Fibroblast of lung (primary cell): ENCODE results near the gene FGR. TPM values are rescaled to one million over a fixed set of nuclear protein-coding genes. Genes with fewer than 3 reads are reported as not detected.

ENCODE experiments used
- DNase-seq, 2 donors: peaks; one replicate each; pipeline versions ENCODE4 v3.0.0 to v3.0.0-alpha.2; 2010; ENCODE audit warnings: low read depth in 2 of 2
- H2AFZ ChIP-seq: 2 replicates; pipeline ENCODE4 v1.5.1; 2012; ENCODE audit warnings: low read length, control low read depth, inconsistent platforms
- H3K27ac ChIP-seq: 2 replicates; pipeline ENCODE4 v1.5.1; 2011; ENCODE audit warnings: low read length, control low read depth; ENCODE audit not compliant: insufficient read depth
- H3K27me3 ChIP-seq: 2 replicates; pipeline ENCODE4 v1.5.1; 2011; ENCODE audit warnings: mild to moderate bottlenecking, low read length; ENCODE audit not compliant: control insufficient read depth, insufficient read depth
- H3K36me3 ChIP-seq: 2 replicates; pipeline ENCODE4 v1.5.1; 2011; ENCODE audit warnings: low read length; ENCODE audit not compliant: control insufficient read depth, insufficient read depth
- H3K4me1 ChIP-seq: 2 replicates; pipeline ENCODE4 v1.5.1; 2011; ENCODE audit warnings: low read length; ENCODE audit not compliant: control insufficient read depth, insufficient read depth; ENCODE audit errors: extremely low read depth
- H3K4me2 ChIP-seq: 2 replicates; pipeline ENCODE4 v1.5.1; 2011; ENCODE audit warnings: low read length, control low read depth; ENCODE audit not compliant: insufficient read depth; ENCODE audit errors: extremely low read depth
- H3K4me3 ChIP-seq, 4 experiments: fragments of 200-600 bp in 1 of 4; sonication (generic) in 1 of 4; replicated peaks in 1 of 4; 2 replicates each; pipeline ENCODE4 v1.5.1; 2011 to 2016; ENCODE audit warnings: low read length in 4 of 4, low read depth in 3 of 4, mild to moderate bottlenecking in 3 of 4, control low read depth in 2 of 4, inconsistent platforms in 1 of 4, mixed read lengths in 1 of 4; ENCODE audit not compliant: insufficient read depth in 1 of 4; ENCODE audit errors: control extremely low read depth in 1 of 4
- H3K79me2 ChIP-seq: 2 replicates; pipeline ENCODE4 v1.5.1; 2012; ENCODE audit warnings: mild to moderate bottlenecking, low read length, inconsistent platforms; ENCODE audit not compliant: control insufficient read depth, insufficient read depth
- H3K9ac ChIP-seq: 2 replicates; pipeline ENCODE4 v1.5.1; 2011; ENCODE audit warnings: mild to moderate bottlenecking, low read length, control low read depth; ENCODE audit not compliant: insufficient read depth
- H3K9me3 ChIP-seq: 2 replicates; pipeline ENCODE4 v1.5.1; 2012; ENCODE audit warnings: low read depth, low read length; ENCODE audit not compliant: control insufficient read depth, insufficient read depth
- H4K20me1 ChIP-seq: 2 replicates; pipeline ENCODE4 v1.5.1; 2011; ENCODE audit warnings: low read length; ENCODE audit not compliant: control insufficient read depth, insufficient read depth; ENCODE audit errors: extremely low read depth
- EZH2 ChIP-seq: IDR thresholded peaks from 2 replicates; pipeline ENCODE4 v1.5.1; 2012; ENCODE audit warnings: low read length, control low read depth, mild to moderate bottlenecking; ENCODE audit errors: missing control alignments
- polyA plus RNA-seq, 2 donors: library from polyadenylated mRNA; depleted of rRNA in 1 of 2; stranded (reverse) in 1 of 2; unstranded in 1 of 2; fragments of >200 nt; gene quantifications; 2 replicates each; pipeline ENCODE4 v1.2.1, GENCODE V29; 2011 to 2012; ENCODE audit warnings: missing spikeins in 1 of 2
- total RNA-seq: library from RNA; depleted of rRNA; stranded (reverse); fragments of >200 nt; gene quantifications from 2 replicates; pipeline ENCODE4 v1.2.1, GENCODE V29; 2014
- TF ChIP-seq, protein P1 (sequence below), 2 donors: IDR thresholded peaks in 1 of 2; conservative IDR thresholded peaks in 1 of 2; 1 replicate in 1 of 2; 2 replicates in 1 of 2; pipeline ENCODE4 v1.5.1; 2011 to 2012; ENCODE audit warnings: low read length in 2 of 2, control low read depth in 1 of 2, inconsistent platforms in 1 of 2, low read depth in 1 of 2, mild to moderate bottlenecking in 1 of 2

Gene FGR
- total and polyA plus RNA-seq, 2 donors (not counting 1 experiment from before 2014, with no cell fraction given): not detected

DNA sequence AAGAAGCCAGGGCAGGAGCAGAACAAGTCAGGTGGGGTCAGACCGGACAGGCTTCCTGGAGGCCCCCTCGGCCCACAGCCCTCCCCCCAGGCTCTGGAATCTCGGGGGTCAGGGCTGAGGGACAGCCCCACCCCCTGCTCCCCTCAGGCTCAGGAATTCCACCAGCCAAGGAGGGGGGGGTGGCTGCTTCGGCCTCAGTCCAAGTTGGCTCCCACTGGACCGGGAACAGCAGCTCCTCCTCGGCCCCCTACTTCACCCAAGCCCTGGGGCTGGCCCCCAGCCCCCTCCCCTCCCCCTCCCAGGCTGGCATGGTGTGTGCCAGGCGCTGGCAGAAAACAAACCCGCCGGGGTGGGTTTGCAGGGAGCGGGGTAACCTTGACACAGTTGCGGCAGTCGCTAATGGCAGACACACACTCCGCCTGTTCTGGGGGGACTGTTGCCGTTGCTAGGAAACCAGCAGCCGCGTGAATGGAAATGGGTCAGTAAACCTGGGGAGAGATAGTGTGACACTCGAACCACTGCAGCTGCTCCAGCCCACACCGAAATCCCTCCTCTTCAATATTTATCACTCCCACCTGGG is 63.5 kb downstream of the FGR start:
- Histone ChIP-seq H3K4me1 (peaks cover 69% of the 10 kb centered on the region), H3K4me2 (no peak overlapping the region)
- TF ChIP-seq EZH2: no peak
- TF ChIP-seq, protein P1, sequence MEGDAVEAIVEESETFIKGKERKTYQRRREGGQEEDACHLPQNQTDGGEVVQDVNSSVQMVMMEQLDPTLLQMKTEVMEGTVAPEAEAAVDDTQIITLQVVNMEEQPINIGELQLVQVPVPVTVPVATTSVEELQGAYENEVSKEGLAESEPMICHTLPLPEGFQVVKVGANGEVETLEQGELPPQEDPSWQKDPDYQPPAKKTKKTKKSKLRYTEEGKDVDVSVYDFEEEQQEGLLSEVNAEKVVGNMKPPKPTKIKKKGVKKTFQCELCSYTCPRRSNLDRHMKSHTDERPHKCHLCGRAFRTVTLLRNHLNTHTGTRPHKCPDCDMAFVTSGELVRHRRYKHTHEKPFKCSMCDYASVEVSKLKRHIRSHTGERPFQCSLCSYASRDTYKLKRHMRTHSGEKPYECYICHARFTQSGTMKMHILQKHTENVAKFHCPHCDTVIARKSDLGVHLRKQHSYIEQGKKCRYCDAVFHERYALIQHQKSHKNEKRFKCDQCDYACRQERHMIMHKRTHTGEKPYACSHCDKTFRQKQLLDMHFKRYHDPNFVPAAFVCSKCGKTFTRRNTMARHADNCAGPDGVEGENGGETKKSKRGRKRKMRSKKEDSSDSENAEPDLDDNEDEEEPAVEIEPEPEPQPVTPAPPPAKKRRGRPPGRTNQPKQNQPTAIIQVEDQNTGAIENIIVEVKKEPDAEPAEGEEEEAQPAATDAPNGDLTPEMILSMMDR (conservative IDR thresholded peaks at IDR 0.05 in 1 of 2, IDR thresholded peaks at IDR 0.05 in 1 of 2; ENCODE audit: low read depth in 1 of 2, low read length in 2 of 2): no peak

DNA sequence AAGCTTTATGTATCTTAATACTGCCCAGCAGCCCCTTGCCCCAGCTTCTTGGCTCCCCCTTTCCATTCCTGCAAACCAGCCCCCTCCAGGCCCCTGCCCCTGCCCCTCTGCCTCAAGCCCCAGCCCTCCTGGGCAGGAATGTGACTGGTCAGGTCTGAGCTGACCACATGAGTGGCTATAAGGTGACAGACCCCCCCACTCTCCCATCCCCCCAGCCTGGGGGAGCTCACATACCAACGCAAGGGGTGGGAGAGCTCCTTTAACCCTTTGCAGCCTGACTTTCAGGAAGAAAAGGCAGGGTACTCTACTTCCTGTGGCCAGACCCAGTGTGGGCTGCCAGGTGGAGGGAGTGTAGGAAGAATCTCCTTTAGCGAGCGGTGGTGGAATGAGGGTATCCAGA is 64.2 kb downstream of the FGR start:
- Histone ChIP-seq H3K4me3 (no peak overlapping the region), H3K27ac (no peak overlapping the region), H3K9ac (no peak overlapping the region), H4K20me1 (no peaks in the 10 kb centered on the region), H3K36me3 (no peaks in the 10 kb centered on the region), H3K4me1 (peaks cover 67% of the 10 kb centered on the region), H3K27me3 (no peaks in the 10 kb centered on the region), H3K79me2 (peaks cover 43% of the 10 kb centered on the region), H3K4me2 (peak overlapping the region; percentile 19), H3K9me3 (no peaks in the 10 kb centered on the region), H2AFZ (no peak overlapping the region)
- no peak for DNase-seq
- TF ChIP-seq EZH2: no peak
- TF ChIP-seq, protein P1 (conservative IDR thresholded peaks at IDR 0.05 in 1 of 2, IDR thresholded peaks at IDR 0.05 in 1 of 2; ENCODE audit: low read depth in 1 of 2, low read length in 2 of 2): no peak

More for the DNA sequence above, 63.5 kb downstream of the FGR start:
- H3K27me3 ChIP-seq: no peaks in the 10 kb centered on the region
- no peak overlapping the region for H3K4me3 ChIP-seq
- DNase-seq: no peak
- H3K79me2 ChIP-seq: peaks cover 48% of the 10 kb centered on the region
- H4K20me1 ChIP-seq: no peaks in the 10 kb centered on the region
- no peak overlapping the region for H2AFZ ChIP-seq
- H3K9ac ChIP-seq: no peak overlapping the region
- no peak overlapping the region for H3K27ac ChIP-seq
- H3K9me3 ChIP-seq: no peaks in the 10 kb centered on the region
- no peaks in the 10 kb centered on the region for H3K36me3 ChIP-seq

DNA sequence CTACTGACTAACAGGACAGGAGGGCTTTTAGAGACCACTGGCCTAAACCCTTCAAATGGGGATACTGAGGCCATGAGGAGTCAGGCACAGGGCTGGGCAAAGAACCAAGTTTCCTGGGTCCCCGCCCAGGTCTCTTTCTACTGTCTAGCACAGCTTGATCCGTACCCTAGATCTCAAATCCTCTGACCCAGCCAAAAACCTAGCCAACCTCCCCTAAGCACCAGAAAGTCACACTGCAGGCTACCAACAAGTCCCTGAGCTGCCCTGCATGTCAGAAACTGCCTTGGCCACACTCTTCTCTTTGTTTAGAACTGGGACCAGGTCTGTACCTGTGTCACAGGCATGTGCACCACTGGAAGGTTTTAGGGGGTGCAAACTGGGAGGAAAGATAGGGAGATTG is 64.6 kb downstream of the FGR start:
- Histone ChIP-seq H2AFZ (no peak overlapping the region), H3K79me2 (peaks cover 45% of the 10 kb centered on the region), H3K27ac (no peak overlapping the region), H3K36me3 (no peaks in the 10 kb centered on the region), H4K20me1 (no peaks in the 10 kb centered on the region), H3K4me2 (no peak overlapping the region), H3K4me1 (peaks cover 71% of the 10 kb centered on the region), H3K9ac (no peak overlapping the region), H3K4me3 (no peak overlapping the region), H3K9me3 (no peaks in the 10 kb centered on the region), H3K27me3 (no peaks in the 10 kb centered on the region)
- TF ChIP-seq, protein P1 (conservative IDR thresholded peaks at IDR 0.05 in 1 of 2, IDR thresholded peaks at IDR 0.05 in 1 of 2; ENCODE audit: low read depth in 1 of 2, low read length in 2 of 2): no peak
- TF ChIP-seq EZH2: no peak
- no peak for DNase-seq
